ENCODE measurements around the gene C11orf42.

The C11orf42 gene

GRCh38 chr11:6205366-6205765 lies at the start of gene C11orf42:
C11orf42 (plus strand) TSS chr11:6205557; CDS start chr11:6205616, 59 bp downstream.
- no peak for DNase-seq

GRCh38 chr11:6156628-6157359 lies 48.6 kb upstream of the C11orf42 start:
- no peak for DNase-seq

GRCh38 chr11:6170226-6170625 lies 35.1 kb upstream of the C11orf42 start, which contains the start of gene OR52B2:
OR52B2 (minus strand) TSS chr11:6170326; CDS start chr11:6170326, 0 bp downstream.
- DNase-seq = no peak

GRCh38 chr11:6175440-6175839 lies 29.9 kb upstream of the C11orf42 start:
- DNase-seq = no peak

- no peak for DNase-seq
These were observed 13.6 kb upstream of the C11orf42 start for GRCh38 chr11:6191742-6192141.

GRCh38 chr11:6194065-6194581 lies 11.2 kb upstream of the C11orf42 start:
- DNase-seq = no peak

GRCh38 chr11:6196396-6196795 lies 9.0 kb upstream of the C11orf42 start:
- DNase-seq = peak; percentile 56

- DNase-seq = no peak
These were observed 7.7 kb upstream of the C11orf42 start for GRCh38 chr11:6197466-6198200.

GRCh38 chr11:6199174-6199810 lies 6.1 kb upstream of the C11orf42 start, which contains the start of gene OR52W1:
OR52W1 (plus strand) TSS chr11:6199224; CDS start chr11:6199224, 0 bp downstream.
- DNase-seq = no peak

GRCh38 chr11:6200975-6201374 lies 4.4 kb upstream of the C11orf42 start:
- DNase-seq = peak; percentile 26

GRCh38 chr11:6201481-6201880 lies 3.9 kb upstream of the C11orf42 start:
- DNase-seq = peak; percentile 54

- DNase-seq = no peak
These were observed 3.3 kb upstream of the C11orf42 start for GRCh38 chr11:6202041-6202440.

GRCh38 chr11:6203327-6203726 lies 2.0 kb upstream of the C11orf42 start:
- peak; percentile 44 for DNase-seq

- DNase-seq = no peak
These were observed 651 bp upstream of the C11orf42 start for GRCh38 chr11:6204706-6205105.

GRCh38 chr11:6206456-6207180 lies 1.3 kb downstream of the C11orf42 start:
- no peak for DNase-seq

GRCh38 chr11:6209801-6210200 lies 4.4 kb downstream of the C11orf42 start:
- no peak for DNase-seq

- DNase-seq = no peak
These were observed 5.1 kb downstream of the C11orf42 start for GRCh38 chr11:6210274-6210955.

- DNase-seq = no peak
These were observed 9.2 kb downstream of the C11orf42 start for GRCh38 chr11:6214530-6214929.

GRCh38 chr11:6216501-6216900 lies 11.1 kb downstream of the C11orf42 start:
- no peak for DNase-seq

- DNase-seq = no peak
These were observed 12.4 kb downstream of the C11orf42 start for GRCh38 chr11:6217722-6218121.

- DNase-seq = no peak
These were observed 14.0 kb downstream of the C11orf42 start for GRCh38 chr11:6219359-6219758.

- no peak for DNase-seq
These were observed 18.5 kb downstream of the C11orf42 start for GRCh38 chr11:6223854-6224253.
